Stomach (tissue), 9 donors: ENCODE measurements around the gene SEC24C. TPM values are rescaled to one million over a fixed set of nuclear protein-coding genes. Genes with fewer than 3 reads are reported as not detected.
"Not testable (repeated sequence)": the region's sequence is repeated elsewhere in the genome, so short reads cannot be mapped to it uniquely, and the experiment has no call there.

ENCODE experiments used
- DNase-seq, 2 donors: peaks; one replicate each; pipeline versions ENCODE4 v3.0.0 to v3.0.0-alpha.2; 2013 to 2019
- H3K27ac ChIP-seq, 5 donors: fragments of 200-600 bp in 4 of 5; sonication (generic) in 4 of 5; one replicate each; pipeline ENCODE4 v1.5.1; 2013 to 2019; ENCODE audit warnings: mild to moderate bottlenecking in 1 of 5, moderate library complexity in 1 of 5
- H3K27me3 ChIP-seq, 3 donors: fragments of 200-600 bp; sonication (generic); one replicate each; pipeline ENCODE4 v1.5.1; 2017 to 2019; ENCODE audit warnings: mixed run types in 1 of 3
- H3K36me3 ChIP-seq, 4 donors: fragments of 200-600 bp; sonication (generic); 1 replicate in 3 of 4; 2 replicates in 1 of 4; pipeline ENCODE4 v1.5.1; 2016 to 2019
- H3K4me1 ChIP-seq, 4 donors: fragments of 200-600 bp; sonication (generic); one replicate each; pipeline ENCODE4 v1.5.1; 2016 to 2019
- H3K4me3 ChIP-seq, 4 donors: fragments of 200-600 bp; sonication (generic) in 3 of 4; one replicate each; pipeline ENCODE4 v1.5.1; 2016 to 2019; ENCODE audit warnings: mild to moderate bottlenecking in 1 of 4
- H3K9me3 ChIP-seq, 4 donors: fragments of 200-600 bp; sonication (generic); one replicate each; pipeline ENCODE4 v1.5.1; 2016 to 2019
- EP300 ChIP-seq: sonication (generic); formaldehyde crosslinking; IDR thresholded peaks from one replicate; pipeline ENCODE4 v1.6.1; 2017; ENCODE audit warnings: antibody characterized with exemption
- POLR2A ChIP-seq, 4 donors: fragments of 450-650 bp; IDR thresholded peaks; one replicate each; pipeline ENCODE4 v1.6.1; 2016; ENCODE audit warnings: antibody characterized with exemption in 4 of 4, control low read depth in 2 of 4, mild to moderate bottlenecking in 1 of 4, moderate library complexity in 1 of 4
- POLR2AphosphoS5 ChIP-seq, 3 donors: sonication (generic); formaldehyde crosslinking; IDR thresholded peaks; one replicate each; pipeline ENCODE4 v1.6.1; 2016; ENCODE audit warnings: antibody characterized with exemption in 3 of 3
- WGBS, 5 donors: extraction: QIAGEN DNeasy Blood & Tissue Kit in 3 of 5; methylation state at CpG; one replicate each; pipeline versions ENCODE4 v1.1.5 to v1.1.7; 2013 to 2018; 5-methylcytosine and 5-hydroxymethylcytosine counted together
- intact Hi-C: fragments of 100-400 bp; cut with DNase I; formaldehyde crosslinking; loops from one replicate; pipeline ENCODE4 v1.15.1; 2023; ENCODE audit warnings: low total_unique reads
- polyA plus RNA-seq, 3 donors: library from polyadenylated mRNA; stranded (reverse); fragments of 200-250 nt; gene quantifications; one replicate each; pipeline ENCODE4 v1.2.3, GENCODE V29; 2013
- total RNA-seq, 5 donors: library from RNA; depleted of rRNA; stranded (reverse); fragments of >200 nt; gene quantifications; one replicate each; pipeline versions ENCODE4 v1.1.0 to v1.2.3, GENCODE V29; 2014 to 2016
- TF ChIP-seq, protein P1 (sequence below), 7 experiments: fragments of 450-650 bp in 4 of 7; fragments of 200-600 bp in 3 of 7; sonication (generic) in 3 of 7; IDR thresholded peaks; one replicate each; pipeline ENCODE4 v1.5.1; 2016 to 2019; ENCODE audit warnings: antibody characterized with exemption in 7 of 7, control low read depth in 2 of 7, mild to moderate bottlenecking in 1 of 7
- donor health status: healthy with polysubstance abuse.
- donor health status: Bipolar disorder and iron deficiency.
- donor health status: healthy.

Gene SEC24C
- total and polyA plus RNA-seq, 8 donors: 23.5 to 58.8 (median 40.6) TPM

- intact Hi-C loops: no loop called here
- TF ChIP-seq EP300 (no peak), POLR2A (IDR thresholded peaks at IDR 0.05) (no peak), POLR2AphosphoS5 (IDR thresholded peaks at IDR 0.05) (no peak)
- TF ChIP-seq, protein P1, sequence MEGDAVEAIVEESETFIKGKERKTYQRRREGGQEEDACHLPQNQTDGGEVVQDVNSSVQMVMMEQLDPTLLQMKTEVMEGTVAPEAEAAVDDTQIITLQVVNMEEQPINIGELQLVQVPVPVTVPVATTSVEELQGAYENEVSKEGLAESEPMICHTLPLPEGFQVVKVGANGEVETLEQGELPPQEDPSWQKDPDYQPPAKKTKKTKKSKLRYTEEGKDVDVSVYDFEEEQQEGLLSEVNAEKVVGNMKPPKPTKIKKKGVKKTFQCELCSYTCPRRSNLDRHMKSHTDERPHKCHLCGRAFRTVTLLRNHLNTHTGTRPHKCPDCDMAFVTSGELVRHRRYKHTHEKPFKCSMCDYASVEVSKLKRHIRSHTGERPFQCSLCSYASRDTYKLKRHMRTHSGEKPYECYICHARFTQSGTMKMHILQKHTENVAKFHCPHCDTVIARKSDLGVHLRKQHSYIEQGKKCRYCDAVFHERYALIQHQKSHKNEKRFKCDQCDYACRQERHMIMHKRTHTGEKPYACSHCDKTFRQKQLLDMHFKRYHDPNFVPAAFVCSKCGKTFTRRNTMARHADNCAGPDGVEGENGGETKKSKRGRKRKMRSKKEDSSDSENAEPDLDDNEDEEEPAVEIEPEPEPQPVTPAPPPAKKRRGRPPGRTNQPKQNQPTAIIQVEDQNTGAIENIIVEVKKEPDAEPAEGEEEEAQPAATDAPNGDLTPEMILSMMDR (IDR thresholded peaks at IDR 0.05): no peak
- H3K36me3 ChIP-seq: peaks cover 22 to 27% (median 25%) of the 10 kb centered on the region in 4 donors
- DNase-seq: peak; percentile 54 to 77
- peaks cover 46 to 69% (median 60%) of the 10 kb centered on the region in 4 donors for H3K4me1 ChIP-seq
- H3K4me3 ChIP-seq: peak overlapping the region; percentile 82 to 97 (median 95)
- no peaks in the 10 kb centered on the region for H3K27me3 ChIP-seq
- H3K27ac ChIP-seq: peak overlapping the region; percentile 78 to 94 (median 90)
- no peaks in the 10 kb centered on the region for H3K9me3 ChIP-seq
- WGBS, 5 donors: 0 to 1% (median 0%) methylated on average over 30 to 54 of the region's 54 CpGs
These were observed 41.7 kb downstream of the SEC24C start for GRCh38 chr10:73785721-73786511.

DNA sequence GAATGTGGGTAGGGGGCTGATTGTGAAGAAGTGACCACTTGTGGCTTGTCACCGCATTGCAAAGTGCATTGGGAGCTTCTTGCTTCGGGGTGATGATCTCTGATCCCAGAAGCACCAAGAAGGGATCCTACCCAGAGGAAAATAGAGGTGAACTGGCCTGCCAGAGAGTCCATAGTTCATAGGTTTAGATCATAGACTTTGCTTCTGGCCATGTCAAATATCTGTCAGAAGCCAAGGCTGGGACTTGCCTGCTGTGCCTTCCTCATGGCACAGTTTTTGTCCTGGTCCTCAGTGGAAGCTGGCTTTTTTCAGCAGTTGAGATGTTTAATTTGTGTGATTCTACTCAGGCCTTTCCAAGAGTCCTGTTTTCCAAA is 42.3 kb downstream of the SEC24C start:
- intact Hi-C loops: no loop called here
- Histone ChIP-seq H3K27ac (peak overlapping the region in 4 of 5 donors; percentile 88 to 94 (median 90)), H3K4me3 (peak overlapping the region; percentile 82 to 97 (median 95)), H3K27me3 (no peaks in the 10 kb centered on the region), H3K9me3 (no peaks in the 10 kb centered on the region), H3K36me3 (peaks cover 28 to 33% (median 31%) of the 10 kb centered on the region in 4 donors), H3K4me1 (peaks cover 41 to 63% (median 54%) of the 10 kb centered on the region in 4 donors)
- WGBS, 5 donors: 0 to 8% (median 3%) methylated on average over 2 of the region's 2 CpGs
- no peak for TF ChIP-seq POLR2AphosphoS5 (IDR thresholded peaks at IDR 0.05)
- TF ChIP-seq EP300: no peak
- no peak for TF ChIP-seq POLR2A (IDR thresholded peaks at IDR 0.05)
- TF ChIP-seq, protein P1 (IDR thresholded peaks at IDR 0.05): no peak
- DNase-seq: no peak

- H3K27me3 ChIP-seq, DNase-seq, intact Hi-C loops, H3K9me3 ChIP-seq: not testable (repeated sequence)
- H3K36me3 ChIP-seq: peaks cover 35 to 40% (median 38%) of the 10 kb centered on the region in 4 donors
- WGBS, 5 donors: 88 to 90% (median 89%) methylated on average over 21 of the region's 21 CpGs
- peaks cover 41 to 63% (median 53%) of the 10 kb centered on the region in 4 donors for H3K4me1 ChIP-seq
- H3K27ac ChIP-seq: peak overlapping the region in 2 of 5 donors; percentile 90 to 94
- peak overlapping the region; percentile 82 to 97 (median 95) for H3K4me3 ChIP-seq
These were observed 43.0 kb downstream of the SEC24C start for GRCh38 chr10:73787031-73787800.

GRCh38 chr10:73788864-73789658 is 44.9 kb downstream of the SEC24C start:
- H3K4me3 ChIP-seq: no peak overlapping the region
- intact Hi-C loops: no loop called here
- H3K36me3 ChIP-seq: peaks cover 54 to 59% (median 56%) of the 10 kb centered on the region in 4 donors
- TF ChIP-seq POLR2A (IDR thresholded peaks at IDR 0.05) (no peak), EP300 (no peak), POLR2AphosphoS5 (IDR thresholded peaks at IDR 0.05) (no peak)
- TF ChIP-seq, protein P1 (IDR thresholded peaks at IDR 0.05): no peak
- peaks cover 29 to 45% (median 34%) of the 10 kb centered on the region in 4 donors for H3K4me1 ChIP-seq
- 88 to 93% (median 90%) methylated on average over 8 to 17 of the region's 17 CpGs for WGBS, 5 donors
- H3K9me3 ChIP-seq: no peaks in the 10 kb centered on the region
- no peak for DNase-seq
- H3K27ac ChIP-seq: no peak overlapping the region
- no peaks in the 10 kb centered on the region for H3K27me3 ChIP-seq
